Mesenchymal stem cell (in vitro differentiated cells and primary cell): ENCODE measurements around the gene SNUPN.

Experiments
- DNase-seq: peaks from one replicate; pipeline ENCODE4 v3.0.0-alpha.2; 2013
- H2AFZ ChIP-seq: one replicate; pipeline ENCODE4 v1.6.1; 2013; ENCODE audit warnings: low read depth, mild to moderate bottlenecking, control low read depth, inconsistent platforms, low read length, moderate library complexity
- H2AK5ac ChIP-seq: 2 replicates; pipeline ENCODE4 v1.6.1; 2013; ENCODE audit warnings: low read length, moderate library complexity, mild to moderate bottlenecking, inconsistent platforms; ENCODE audit not compliant: severe bottlenecking
- H2BK120ac ChIP-seq: one replicate; pipeline ENCODE4 v1.6.1; 2013; ENCODE audit warnings: low read depth, mild to moderate bottlenecking, inconsistent platforms, low read length, moderate library complexity
- H2BK12ac ChIP-seq, 2 experiments: one replicate each; pipeline ENCODE4 v1.6.1; 2013; ENCODE audit warnings: inconsistent platforms in 2 of 2, low read length in 2 of 2, mild to moderate bottlenecking in 2 of 2, moderate library complexity in 2 of 2, control low read depth in 1 of 2
- H2BK15ac ChIP-seq: one replicate; pipeline ENCODE4 v1.6.1; 2013; ENCODE audit warnings: mild to moderate bottlenecking, low read depth, inconsistent platforms; ENCODE audit not compliant: poor library complexity, severe bottlenecking
- H2BK5ac ChIP-seq: 2 replicates; pipeline ENCODE4 v1.6.1; 2013; ENCODE audit warnings: low read depth, mild to moderate bottlenecking, low read length, control low read depth, inconsistent platforms; ENCODE audit not compliant: poor library complexity, severe bottlenecking
- H3K14ac ChIP-seq, 2 experiments: one replicate each; pipeline ENCODE4 v1.6.1; 2013; ENCODE audit warnings: inconsistent platforms in 2 of 2, low read length in 2 of 2, control low read depth in 1 of 2, mild to moderate bottlenecking in 1 of 2, moderate library complexity in 1 of 2
- H3K18ac ChIP-seq, 2 experiments: one replicate each; pipeline ENCODE4 v1.6.1; 2013; ENCODE audit warnings: inconsistent platforms in 2 of 2, low read length in 2 of 2, control low read depth in 1 of 2, low read depth in 1 of 2, mild to moderate bottlenecking in 1 of 2
- H3K23ac ChIP-seq, 2 experiments: one replicate each; pipeline ENCODE4 v1.6.1; 2013; ENCODE audit warnings: inconsistent platforms in 2 of 2, low read length in 2 of 2, mild to moderate bottlenecking in 2 of 2, moderate library complexity in 2 of 2, control low read depth in 1 of 2
- H3K27ac ChIP-seq: 2 replicates; pipeline ENCODE4 v1.5.1; 2013; ENCODE audit warnings: mild to moderate bottlenecking, moderate library complexity, low read length, control low read depth, inconsistent platforms; ENCODE audit not compliant: poor library complexity, severe bottlenecking
- H3K27me3 ChIP-seq, 2 experiments: 2 replicates each; pipeline versions ENCODE4 v1.6.1 to v1.7.0; 2013; ENCODE audit warnings: low read length in 2 of 2, mild to moderate bottlenecking in 2 of 2, moderate library complexity in 2 of 2, control low read depth in 1 of 2, inconsistent platforms in 1 of 2; ENCODE audit not compliant: control insufficient read depth in 1 of 2, insufficient read depth in 1 of 2
- H3K36me3 ChIP-seq, 2 experiments: 2 replicates each; pipeline versions ENCODE4 v1.6.1 to v1.7.0; 2013; ENCODE audit warnings: low read length in 2 of 2, control low read depth in 1 of 2, inconsistent platforms in 1 of 2, low read depth in 1 of 2, mild to moderate bottlenecking in 1 of 2; ENCODE audit not compliant: insufficient read depth in 2 of 2, control insufficient read depth in 1 of 2
- H3K4ac ChIP-seq, 2 experiments: one replicate each; pipeline ENCODE4 v1.6.1; 2013; ENCODE audit warnings: inconsistent platforms in 2 of 2, low read length in 2 of 2, mild to moderate bottlenecking in 2 of 2, moderate library complexity in 2 of 2, control low read depth in 1 of 2, low read depth in 1 of 2
- H3K4me1 ChIP-seq: 2 replicates; pipeline ENCODE4 v1.6.1; 2013; ENCODE audit warnings: low read depth, low read length, control low read depth; ENCODE audit not compliant: control insufficient read depth, insufficient read depth
- H3K4me2 ChIP-seq: 2 replicates; pipeline ENCODE4 v1.6.1; 2013; ENCODE audit warnings: low read length, mild to moderate bottlenecking, inconsistent platforms; ENCODE audit not compliant: poor library complexity, severe bottlenecking
- H3K4me3 ChIP-seq, 2 experiments: 2 replicates each; pipeline versions ENCODE4 v1.5.1 to v1.7.0; 2013; ENCODE audit warnings: low read length in 2 of 2, mild to moderate bottlenecking in 2 of 2, control low read depth in 1 of 2, low read depth in 1 of 2; ENCODE audit not compliant: insufficient read depth in 1 of 2
- H3K79me1 ChIP-seq: replicated peaks from 2 replicates; pipeline ENCODE4 v1.6.1; 2013; ENCODE audit warnings: mild to moderate bottlenecking, control low read depth, low read length, inconsistent platforms; ENCODE audit not compliant: poor library complexity, severe bottlenecking
- H3K9ac ChIP-seq: 2 replicates; pipeline ENCODE4 v1.7.0; 2013; ENCODE audit warnings: mild to moderate bottlenecking, low read length, moderate library complexity
- H3K9me3 ChIP-seq: 2 replicates; pipeline ENCODE4 v1.7.0; 2013; ENCODE audit warnings: mild to moderate bottlenecking, low read length; ENCODE audit not compliant: control insufficient read depth
- H4K8ac ChIP-seq: one replicate; pipeline ENCODE4 v1.6.1; 2013; ENCODE audit warnings: inconsistent platforms, mild to moderate bottlenecking, low read length, moderate library complexity
- H4K91ac ChIP-seq: one replicate; pipeline ENCODE4 v1.6.1; 2013; ENCODE audit warnings: mild to moderate bottlenecking, low read length, inconsistent platforms
- WGBS: methylation state at CpG from one replicate; pipeline ENCODE4 v1.1.7; 2013; ENCODE audit warnings: mixed read lengths; 5-methylcytosine and 5-hydroxymethylcytosine counted together

The SNUPN gene

DNA sequence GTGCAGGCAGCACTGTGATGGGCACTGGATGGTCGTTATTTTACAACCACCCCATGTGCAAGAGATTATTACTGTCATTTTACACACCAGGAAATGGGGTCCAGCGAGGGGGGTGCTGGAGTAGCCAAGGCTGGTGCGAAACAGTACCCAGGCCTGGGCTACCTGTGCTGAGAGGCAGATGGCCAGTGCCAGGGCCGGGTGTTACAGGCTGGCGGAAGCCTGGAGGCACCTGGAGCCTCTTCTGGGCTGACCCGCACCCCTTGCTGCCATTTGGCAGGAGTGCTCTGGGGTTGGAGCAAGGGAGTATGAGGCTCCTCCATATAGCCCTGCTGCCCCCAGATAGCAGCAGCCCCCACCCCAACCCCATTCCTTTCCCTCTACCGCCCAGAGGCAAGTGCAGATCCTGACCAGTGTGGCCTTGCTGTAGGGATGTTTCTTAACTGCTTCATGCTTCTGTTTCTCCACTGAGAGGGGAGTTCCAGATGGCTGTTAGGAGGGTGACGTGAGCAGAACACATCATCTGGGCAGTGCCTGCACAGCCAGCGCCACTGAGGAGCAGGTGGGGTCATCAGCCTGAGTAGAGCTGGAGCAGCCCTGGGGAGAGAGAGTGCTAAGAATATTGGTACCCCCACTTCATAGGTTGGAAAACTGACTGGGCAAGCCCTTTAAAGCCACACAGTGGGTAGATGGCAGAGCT is 37.4 kb upstream of the SNUPN start:
- Histone ChIP-seq H4K8ac (peak overlapping the region; percentile 57), H3K9me3 (no peaks in the 10 kb centered on the region), H3K4ac (peak overlapping the region in 1 of 2 experiments; percentile 71), H2BK12ac (peak overlapping the region in 1 of 2 experiments; percentile 79), H2AK5ac (peak overlapping the region; percentile 37), H3K23ac (peak overlapping the region in 1 of 2 experiments; percentile 28), H2BK15ac (no peak overlapping the region), H3K18ac (peak overlapping the region; percentile 23 to 25), H3K4me2 (no peak overlapping the region), H2BK120ac (peak overlapping the region; percentile 69), H3K79me1 (peaks cover 30% of the 10 kb centered on the region), H4K91ac (peak overlapping the region; percentile 64), H3K4me3 (no peak overlapping the region), H3K27me3 (no peaks in the 10 kb centered on the region), H2AFZ (no peak overlapping the region), H3K4me1 (peaks cover 50% of the 10 kb centered on the region), H3K14ac (no peak overlapping the region), H2BK5ac (no peak overlapping the region), H3K36me3 (peaks cover 37 to 45% of the 10 kb centered on the region in 2 experiments), H3K9ac (peak overlapping the region; percentile 26), H3K27ac (no peak overlapping the region)
- no peak for DNase-seq
- WGBS = 93% methylated on average over 7 of the region's 9 CpGs

DNA sequence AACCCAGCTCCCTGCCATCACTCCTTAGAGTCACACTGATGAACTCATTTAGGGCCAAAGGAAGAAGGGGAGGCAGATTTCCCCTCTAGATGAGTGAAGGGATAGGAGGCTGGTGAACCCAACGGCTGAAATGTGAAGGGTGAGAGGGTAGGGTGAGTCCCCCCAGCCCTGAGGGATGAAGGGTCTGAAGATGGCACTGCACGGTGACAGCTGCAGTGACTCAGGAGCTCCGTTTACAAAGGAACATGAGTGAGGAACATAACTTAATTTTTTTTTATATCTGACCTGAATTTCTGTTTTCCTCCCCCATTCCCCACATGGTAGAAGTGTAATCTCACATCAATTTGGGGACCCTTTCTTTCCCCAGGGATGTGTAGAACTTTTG is 36.2 kb upstream of the SNUPN start:
- Histone ChIP-seq H2BK120ac (peak overlapping the region; percentile 88), H2AFZ (no peak overlapping the region), H2BK15ac (peak overlapping the region; percentile 55), H3K9me3 (no peaks in the 10 kb centered on the region), H3K4me1 (peaks cover 42% of the 10 kb centered on the region), H2AK5ac (peak overlapping the region; percentile 70), H3K18ac (peak overlapping the region; percentile 79 to 81), H3K27me3 (no peaks in the 10 kb centered on the region), H3K23ac (no peak overlapping the region), H4K91ac (peak overlapping the region; percentile 74), H3K4me2 (no peak overlapping the region), H3K36me3 (peaks cover 50 to 57% of the 10 kb centered on the region in 2 experiments), H2BK5ac (peak overlapping the region; percentile 89), H3K4me3 (peak overlapping the region in 1 of 2 experiments; percentile 53), H3K27ac (peak overlapping the region; percentile 93), H3K4ac (peak overlapping the region; percentile 55 to 75), H2BK12ac (peak overlapping the region; percentile 33 to 71), H4K8ac (peak overlapping the region; percentile 71), H3K79me1 (peaks cover 36% of the 10 kb centered on the region), H3K9ac (peak overlapping the region; percentile 91), H3K14ac (peak overlapping the region in 1 of 2 experiments; percentile 66)
- DNase-seq = no peak
- WGBS = 51% methylated on average over 2 of the region's 3 CpGs

DNA sequence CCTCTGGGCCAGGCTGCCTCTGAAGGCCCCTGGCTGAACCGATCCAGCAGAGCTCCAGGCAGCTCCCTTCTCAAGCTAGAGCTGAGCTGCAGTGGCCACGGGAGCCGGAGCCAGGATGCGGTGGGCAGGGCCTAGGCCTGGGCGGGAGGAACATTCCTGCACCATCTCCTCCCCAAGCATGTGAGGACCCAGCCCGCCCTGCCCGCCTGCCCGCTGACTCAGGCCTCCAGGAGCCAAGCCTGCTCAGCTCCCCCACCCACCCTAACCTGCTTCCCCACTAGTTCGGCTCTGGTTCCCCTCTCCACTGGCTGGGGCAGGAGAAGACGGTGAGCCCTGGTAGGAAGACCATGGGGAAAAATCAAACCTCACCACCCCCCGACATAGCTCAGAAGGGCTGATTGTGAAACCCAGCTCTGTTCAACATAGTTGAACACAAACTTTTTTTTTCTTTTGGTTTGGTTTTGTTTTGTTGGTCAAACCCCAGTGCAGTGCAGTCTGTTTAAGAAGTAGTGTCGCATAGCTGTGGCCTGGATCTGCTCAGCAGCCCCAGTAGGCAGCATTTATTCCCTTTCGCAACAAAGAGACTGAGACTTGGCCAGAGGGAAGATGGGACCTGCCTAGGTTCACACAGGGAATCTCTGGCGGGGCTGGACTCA is 35.7 kb upstream of the SNUPN start:
- H2BK5ac ChIP-seq = peak overlapping the region; percentile 89
- H2BK12ac ChIP-seq = peak overlapping the region; percentile 73 to 93
- H4K8ac ChIP-seq = peak overlapping the region; percentile 71
- H3K9me3 ChIP-seq = no peaks in the 10 kb centered on the region
- peak overlapping the region; percentile 35 for H3K4me2 ChIP-seq
- H2AFZ ChIP-seq = no peak overlapping the region
- DNase-seq = peak; percentile 96
- peak overlapping the region; percentile 81 to 93 for H3K18ac ChIP-seq
- H3K4ac ChIP-seq = peak overlapping the region; percentile 87 to 92
- H3K4me3 ChIP-seq = peak overlapping the region in 1 of 2 experiments; percentile 53
- no peak overlapping the region for H2BK15ac ChIP-seq
- H2AK5ac ChIP-seq = peak overlapping the region; percentile 70
- no peaks in the 10 kb centered on the region for H3K27me3 ChIP-seq
- peak overlapping the region; percentile 93 for H3K27ac ChIP-seq
- H3K79me1 ChIP-seq = peaks cover 40% of the 10 kb centered on the region
- no peak overlapping the region for H3K23ac ChIP-seq
- peak overlapping the region; percentile 88 for H2BK120ac ChIP-seq
- 17% methylated on average over 11 of the region's 14 CpGs for WGBS
- H4K91ac ChIP-seq = peak overlapping the region; percentile 74
- H3K14ac ChIP-seq = peak overlapping the region in 1 of 2 experiments; percentile 66
- peak overlapping the region; percentile 91 for H3K9ac ChIP-seq
- peaks cover 40% of the 10 kb centered on the region for H3K4me1 ChIP-seq
- peaks cover 55 to 62% of the 10 kb centered on the region in 2 experiments for H3K36me3 ChIP-seq
